GM12801 (cell line): ENCODE data around the gene GEMIN8.

ENCODE experiments used
- CTCF ChIP-seq: IDR thresholded peaks from one replicate; pipeline ENCODE4 v1.5.1; 2011; ENCODE audit warnings: control low read depth; ENCODE audit not compliant: insufficient read length; ENCODE audit errors: extremely low read depth

The GEMIN8 gene

GRCh38 chrX:13996650-13997049, 33.0 kb downstream of the GEMIN8 start:
- TF ChIP-seq CTCF = no peak

DNA sequence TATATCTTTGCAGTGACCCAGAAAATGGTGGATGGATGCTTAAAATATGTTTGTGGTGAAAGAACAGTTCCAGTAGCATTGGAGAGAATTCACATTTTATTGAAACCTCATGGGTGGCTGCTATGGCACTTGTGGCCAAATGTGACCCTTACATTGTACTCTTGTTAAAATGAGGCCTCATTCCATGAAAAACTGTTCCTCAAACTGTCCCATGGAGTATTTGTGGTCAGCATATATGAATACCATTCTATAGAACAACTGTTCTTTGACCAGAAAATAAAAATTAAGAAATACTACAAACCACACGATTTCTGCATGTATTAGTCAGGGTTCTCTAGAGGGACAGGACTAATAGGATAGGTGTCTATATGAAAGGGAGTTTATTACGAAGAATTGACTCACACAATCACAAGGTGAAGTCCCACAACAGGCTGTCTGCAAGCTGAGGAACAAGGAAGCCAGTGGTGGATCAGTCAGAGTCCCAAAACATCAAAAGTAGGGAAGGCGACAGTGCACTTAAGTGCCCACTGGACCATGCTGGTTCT, 35.1 kb downstream of the GEMIN8 start:
- no peak for TF ChIP-seq CTCF

DNA sequence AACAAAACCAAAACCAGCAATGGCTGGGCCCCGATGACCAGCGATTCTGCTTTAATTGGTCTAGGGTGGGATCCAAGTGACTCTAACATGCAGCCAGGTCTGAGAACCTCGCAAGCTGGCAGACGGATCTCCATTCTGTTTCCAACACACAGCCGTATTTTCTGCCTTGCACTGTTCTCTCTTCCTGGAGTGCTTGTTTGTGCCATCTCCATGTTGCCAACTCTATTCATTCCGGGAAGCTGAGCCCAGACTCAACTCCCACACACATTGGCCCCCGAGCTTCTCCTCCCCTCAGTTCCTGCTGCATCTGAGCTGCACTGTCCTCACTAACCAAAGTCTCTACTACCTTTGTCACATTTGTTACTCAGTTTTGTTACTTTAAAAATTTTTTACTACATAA, 35.6 kb downstream of the GEMIN8 start:
- no peak for TF ChIP-seq CTCF

- TF ChIP-seq CTCF = no peak
Observed at GRCh38 chrX:13990126-13990800, 39.4 kb downstream of the GEMIN8 start.

DNA sequence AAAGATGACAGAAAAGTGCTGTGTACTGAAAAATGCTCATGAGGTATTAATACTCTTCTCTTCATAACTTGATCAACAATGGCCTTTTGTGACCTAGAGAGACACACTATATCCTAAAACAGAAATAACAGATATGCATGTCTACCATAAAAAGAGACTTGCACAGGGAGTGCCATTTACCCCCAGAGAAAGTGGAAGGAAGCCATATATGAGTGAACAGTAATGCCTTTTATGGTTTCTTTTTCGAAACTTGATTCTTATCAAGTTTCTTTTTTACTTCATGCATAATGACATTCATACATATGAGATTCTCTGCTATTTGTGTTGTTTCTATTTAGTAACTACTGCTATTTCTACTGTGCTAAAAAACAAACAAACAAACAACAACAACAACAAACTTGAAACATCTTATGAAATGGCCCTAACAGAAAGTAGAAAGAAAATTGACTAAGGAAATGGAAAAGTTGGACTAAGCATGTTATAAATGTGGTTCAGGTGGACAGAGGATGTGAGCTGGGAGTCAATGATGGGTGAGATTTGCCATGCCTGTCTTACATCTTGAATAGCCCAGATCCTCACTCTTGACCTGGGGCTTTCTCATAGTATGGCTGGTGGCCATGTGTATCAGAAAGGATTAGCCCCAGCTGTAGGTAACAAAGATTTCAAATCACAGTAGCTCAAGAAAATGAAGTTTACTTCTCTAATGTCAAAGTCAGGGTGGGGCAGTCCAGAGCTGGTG, 43.8 kb downstream of the GEMIN8 start:
- TF ChIP-seq CTCF = no peak

DNA sequence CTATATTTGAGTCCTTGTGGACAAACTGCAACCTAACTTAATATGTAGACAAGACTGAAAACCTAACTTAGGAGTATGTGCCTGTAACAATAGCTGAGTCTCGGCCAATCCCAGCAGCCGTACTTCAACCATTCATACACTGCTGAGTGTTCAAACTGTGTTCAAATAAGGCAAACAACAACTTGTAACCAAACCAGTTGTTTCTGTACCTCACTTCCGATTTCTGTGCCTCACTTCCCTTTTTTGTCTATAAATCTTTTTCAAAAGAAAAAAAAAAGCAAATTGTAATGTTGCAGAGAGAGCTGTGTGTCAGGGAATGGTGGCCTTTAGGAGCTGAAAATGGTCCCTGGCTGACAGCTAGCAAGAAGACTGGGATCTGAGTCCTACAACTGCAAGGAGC, 46.0 kb downstream of the GEMIN8 start:
- no peak for TF ChIP-seq CTCF

DNA sequence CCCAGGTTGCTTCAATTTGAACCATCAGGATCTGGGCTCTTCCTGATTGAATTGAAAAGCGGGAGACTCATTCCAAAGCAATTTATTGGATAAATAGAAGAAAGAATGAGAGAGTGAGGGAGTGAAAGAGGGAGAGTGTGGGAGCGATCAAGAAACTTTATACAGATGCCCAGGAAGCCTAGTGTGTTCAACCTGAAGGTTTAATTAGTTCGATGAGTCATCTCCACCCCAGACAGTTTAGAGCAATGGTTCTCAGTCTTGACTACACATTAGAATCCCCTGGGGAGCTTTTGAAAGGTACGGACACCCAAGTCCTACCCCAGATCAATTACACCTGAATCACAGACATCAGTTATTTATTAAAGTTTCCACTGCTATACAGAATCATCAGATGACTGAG, 61.5 kb downstream of the GEMIN8 start:
- TF ChIP-seq CTCF = no peak
